HepG2 (cell line): ENCODE measurements around the gene ALOX15. TPM values are rescaled to one million over a fixed set of nuclear protein-coding genes. Genes with fewer than 3 reads are reported as not detected.

Experiments
- ATAC-seq: fragments of 200-7000 bp; cut with Tn5 transposase; 3 replicates; pipeline ENCODE4 v1.9.1; 2020; ENCODE audit warnings: mild to moderate bottlenecking, moderate library complexity
- BruUV-seq: library from RNA; stranded (reverse); fragments of 400-500 nt; replicated peaks from 2 replicates; lab custom pipeline; 2021; lab: Mats Ljungman, UMichigan
- CTCF ChIA-PET: fragments of 300-600 bp; formaldehyde crosslinking; extraction: SDS; loops from one replicate; lab custom pipeline; 2021; ENCODE audit warnings: low total read pairs, inconsistent platforms, low intra/inter-chr PET ratio; lab: Yijun Ruan, JAX
- POLR2A ChIA-PET: fragments of 350-600 bp; sonication (Branson Sonifier 250); formaldehyde crosslinking; loops from one replicate; lab custom pipeline; 2020; ENCODE audit warnings: antibody characterized with exemption, inconsistent platforms; lab: Yijun Ruan, JAX
- DNase-seq: peaks from one replicate; pipeline ENCODE4 v3.0.0-alpha.2; 2015; ENCODE audit warnings: low spot score
- FAIRE-seq: peaks from 3 replicates; lab custom pipeline; 2011; peaks lifted over from hg19 to GRCh38; lab: Jason Lieb, UNC
- H2AFZ ChIP-seq: one replicate; pipeline ENCODE4 v1.6.1; 2011; ENCODE audit warnings: low read length, inconsistent platforms
- H3K27ac ChIP-seq: fragments of 300-600 bp; 3 replicates; pipeline ENCODE4 v1.8.0; 2011; ENCODE audit warnings: mixed run types, mild to moderate bottlenecking, mixed read lengths, low read length, inconsistent platforms; ENCODE audit not compliant: insufficient read depth; ENCODE audit errors: extremely low read length
- H3K27me3 ChIP-seq, 2 experiments: fragments of 200-600 bp in 1 of 2; 2 replicates in 1 of 2; 3 replicates in 1 of 2; pipeline versions ENCODE4 v1.6.0 to v1.8.0; 2011; ENCODE audit warnings: low read length in 2 of 2, mild to moderate bottlenecking in 2 of 2, moderate library complexity in 2 of 2, inconsistent platforms in 1 of 2; ENCODE audit not compliant: insufficient read depth in 2 of 2, control insufficient read depth in 1 of 2
- H3K36me3 ChIP-seq, 2 experiments: fragments of 200-600 bp in 1 of 2; replicated peaks in 1 of 2; 2 replicates in 1 of 2; 3 replicates in 1 of 2; pipeline versions ENCODE4 v1.5.1 to v1.8.0; 2011; ENCODE audit warnings: low read length in 2 of 2, inconsistent platforms in 1 of 2; ENCODE audit not compliant: insufficient read depth in 2 of 2, control insufficient read depth in 1 of 2
- H3K4me1 ChIP-seq: 2 replicates; pipeline ENCODE4 v1.5.1; 2012; ENCODE audit warnings: low read length, inconsistent platforms; ENCODE audit not compliant: insufficient read depth
- H3K4me2 ChIP-seq: 2 replicates; pipeline ENCODE4 v1.6.0; 2011; ENCODE audit warnings: low read depth, low read length, inconsistent platforms
- H3K4me3 ChIP-seq, 3 experiments: fragments of 200-600 bp in 1 of 3; sonication (generic), shearing (Covaris generic) in 1 of 3; replicated peaks in 1 of 3; 2 replicates each; pipeline ENCODE4 v1.5.1; 2011 to 2016; ENCODE audit warnings: low read length in 3 of 3, inconsistent platforms in 2 of 3, low read depth in 2 of 3, mild to moderate bottlenecking in 2 of 3, control low read depth in 1 of 3, mixed read lengths in 1 of 3; ENCODE audit not compliant: insufficient read depth in 1 of 3
- H3K79me2 ChIP-seq: one replicate; pipeline ENCODE4 v1.6.1; 2011; ENCODE audit warnings: low read length, inconsistent platforms; ENCODE audit not compliant: insufficient read depth
- H3K9ac ChIP-seq: 2 replicates; pipeline ENCODE4 v1.6.0; 2011; ENCODE audit warnings: mild to moderate bottlenecking, low read depth, low read length, inconsistent platforms; ENCODE audit not compliant: insufficient read depth
- H3K9me3 ChIP-seq: 2 replicates; pipeline ENCODE4 v1.5.1; 2012; ENCODE audit warnings: mild to moderate bottlenecking, low read length
- H4K20me1 ChIP-seq: 2 replicates; pipeline ENCODE4 v1.6.0; 2011; ENCODE audit warnings: inconsistent platforms, mild to moderate bottlenecking, low read length, moderate library complexity; ENCODE audit not compliant: insufficient read depth
- HDAC2 ChIP-seq: sonication (generic); formaldehyde crosslinking; IDR thresholded peaks from 2 replicates; pipeline ENCODE4 v1.4.0; 2020; ENCODE audit warnings: missing genetic modification reagents
- NBN ChIP-seq: fragments of 450-650 bp; conservative IDR thresholded peaks from 2 replicates; pipeline ENCODE4 v1.6.1; 2017
- PCBP1 ChIP-seq: fragments of 200-400 bp; formaldehyde crosslinking; IDR thresholded peaks from 2 replicates; pipeline ENCODE4 v1.6.1; 2017; ENCODE audit warnings: mild to moderate bottlenecking, low read depth, low read length, borderline replicate concordance
- SALL2 ChIP-seq: sonication (generic); formaldehyde crosslinking; IDR thresholded peaks from 2 replicates; pipeline ENCODE4 v1.8.1; 2023; ENCODE audit warnings: mild to moderate bottlenecking, missing genetic modification reagents, inconsistent platforms
- ZBTB8A ChIP-seq: sonication (generic); formaldehyde crosslinking; IDR thresholded peaks from 2 replicates; pipeline ENCODE4 v1.4.0; 2020; ENCODE audit warnings: mild to moderate bottlenecking, low read depth, missing genetic modification reagents, borderline replicate concordance
- ZFP62 ChIP-seq: sonication (generic); formaldehyde crosslinking; IDR thresholded peaks from 2 replicates; pipeline ENCODE4 v1.4.0; 2020; ENCODE audit warnings: missing genetic modification reagents
- ZNF713 ChIP-seq: sonication (generic); formaldehyde crosslinking; IDR thresholded peaks from 2 replicates; pipeline ENCODE4 v1.4.0; 2020; ENCODE audit warnings: mild to moderate bottlenecking, missing genetic modification reagents
- WGBS: methylation state at CpG from one replicate; pipeline ENCODE4 v1.1.6; 2017; ENCODE audit warnings: low lambda C conversion rate; 5-methylcytosine and 5-hydroxymethylcytosine counted together
- in situ Hi-C: cut with HindIII; loops from 2 replicates; pipeline ENCODE4 v1.10.0; 2017; ENCODE audit warnings: low pct_unique_long_range_greater_than_20kb; ENCODE audit not compliant: extremely low pct_ligation_motif_present
- intact Hi-C: fragments of 100-400 bp; cut with micrococcal nuclease; formaldehyde crosslinking; loops from one replicate; pipeline ENCODE4 v1.10.0; 2022; ENCODE audit not compliant: unreplicated experiment
- polyA plus RNA-seq, 8 experiments: library from polyadenylated mRNA; depleted of rRNA in 3 of 8; stranded (reverse) in 7 of 8; unstranded in 1 of 8; fragments of >200 nt; fragmentation: Illumina TruSeq in 4 of 8; extraction: Trizol in 4 of 8; gene quantifications; 2 replicates each; pipeline versions ENCODE4 v1.2.1 to v1.2.3, GENCODE V29; 2011 to 2016; ENCODE audit warnings: low read depth in 4 of 8, missing spikeins in 1 of 8, mixed read lengths in 1 of 8; ENCODE audit not compliant: insufficient read depth in 1 of 8
- small RNA-seq, 3 experiments: library from RNA; depleted of rRNA; stranded (forward); fragments of <200 nt; gene quantifications; one replicate each; pipeline ENCODE3, GENCODE V24; 2012; ENCODE audit warnings: low read depth in 2 of 3, low replicate concordance in 1 of 3; ENCODE audit not compliant: insufficient read length in 3 of 3, insufficient read depth in 2 of 3
- total RNA-seq, 5 experiments: library from RNA; depleted of rRNA; stranded (reverse); fragments of >200 nt; fragmentation: Illumina TruSeq; extraction: Trizol; gene quantifications; 2 replicates each; pipeline ENCODE4 v1.2.3, GENCODE V29; 2016; ENCODE audit warnings: low read depth in 1 of 5
- TF ChIP-seq, protein P1 (sequence below): sonication (generic); formaldehyde crosslinking; IDR thresholded peaks from 2 replicates; pipeline ENCODE4 v1.4.0; 2020; ENCODE audit warnings: missing genetic modification reagents
- TF ChIP-seq, protein P2 (sequence below): sonication (generic); formaldehyde crosslinking; IDR thresholded peaks from 2 replicates; pipeline ENCODE4 v1.4.0; 2020; ENCODE audit warnings: missing genetic modification reagents, borderline replicate concordance

The ALOX15 gene
- total and polyA plus RNA-seq, 2 of the 13 experiments (the other 11 are each of a cell fraction or from before 2014, with no cell fraction given) = 0.04 TPM; not detected in 1

- TF ChIP-seq ZNF713 (CRISPR knock-in tag) = no peak
- TF ChIP-seq HDAC2 (CRISPR knock-in tag) = no peak
- TF ChIP-seq SALL2 (CRISPR knock-in tag) = no peak
- no peak for TF ChIP-seq ZBTB8A
- no peak for TF ChIP-seq ZFP62 (CRISPR knock-in tag)
- TF ChIP-seq, protein P1, sequence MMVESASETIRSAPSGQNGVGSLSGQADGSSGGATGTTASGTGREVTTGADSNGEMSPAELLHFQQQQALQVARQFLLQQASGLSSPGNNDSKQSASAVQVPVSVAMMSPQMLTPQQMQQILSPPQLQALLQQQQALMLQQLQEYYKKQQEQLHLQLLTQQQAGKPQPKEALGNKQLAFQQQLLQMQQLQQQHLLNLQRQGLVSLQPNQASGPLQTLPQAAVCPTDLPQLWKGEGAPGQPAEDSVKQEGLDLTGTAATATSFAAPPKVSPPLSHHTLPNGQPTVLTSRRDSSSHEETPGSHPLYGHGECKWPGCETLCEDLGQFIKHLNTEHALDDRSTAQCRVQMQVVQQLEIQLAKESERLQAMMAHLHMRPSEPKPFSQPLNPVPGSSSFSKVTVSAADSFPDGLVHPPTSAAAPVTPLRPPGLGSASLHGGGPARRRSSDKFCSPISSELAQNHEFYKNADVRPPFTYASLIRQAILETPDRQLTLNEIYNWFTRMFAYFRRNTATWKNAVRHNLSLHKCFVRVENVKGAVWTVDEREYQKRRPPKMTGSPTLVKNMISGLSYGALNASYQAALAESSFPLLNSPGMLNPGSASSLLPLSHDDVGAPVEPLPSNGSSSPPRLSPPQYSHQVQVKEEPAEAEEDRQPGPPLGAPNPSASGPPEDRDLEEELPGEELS (CRISPR knock-in tag) = no peak
Measured at GRCh38 chr17:4582691-4583090, 58.8 kb downstream of the ALOX15 start (continued).

- H3K9ac ChIP-seq = no peak overlapping the region
- peak; percentile 62; the same call in 1 of the 2 replicates for TF ChIP-seq PCBP1
- TF ChIP-seq NBN = no peak
- TF ChIP-seq, protein P2, sequence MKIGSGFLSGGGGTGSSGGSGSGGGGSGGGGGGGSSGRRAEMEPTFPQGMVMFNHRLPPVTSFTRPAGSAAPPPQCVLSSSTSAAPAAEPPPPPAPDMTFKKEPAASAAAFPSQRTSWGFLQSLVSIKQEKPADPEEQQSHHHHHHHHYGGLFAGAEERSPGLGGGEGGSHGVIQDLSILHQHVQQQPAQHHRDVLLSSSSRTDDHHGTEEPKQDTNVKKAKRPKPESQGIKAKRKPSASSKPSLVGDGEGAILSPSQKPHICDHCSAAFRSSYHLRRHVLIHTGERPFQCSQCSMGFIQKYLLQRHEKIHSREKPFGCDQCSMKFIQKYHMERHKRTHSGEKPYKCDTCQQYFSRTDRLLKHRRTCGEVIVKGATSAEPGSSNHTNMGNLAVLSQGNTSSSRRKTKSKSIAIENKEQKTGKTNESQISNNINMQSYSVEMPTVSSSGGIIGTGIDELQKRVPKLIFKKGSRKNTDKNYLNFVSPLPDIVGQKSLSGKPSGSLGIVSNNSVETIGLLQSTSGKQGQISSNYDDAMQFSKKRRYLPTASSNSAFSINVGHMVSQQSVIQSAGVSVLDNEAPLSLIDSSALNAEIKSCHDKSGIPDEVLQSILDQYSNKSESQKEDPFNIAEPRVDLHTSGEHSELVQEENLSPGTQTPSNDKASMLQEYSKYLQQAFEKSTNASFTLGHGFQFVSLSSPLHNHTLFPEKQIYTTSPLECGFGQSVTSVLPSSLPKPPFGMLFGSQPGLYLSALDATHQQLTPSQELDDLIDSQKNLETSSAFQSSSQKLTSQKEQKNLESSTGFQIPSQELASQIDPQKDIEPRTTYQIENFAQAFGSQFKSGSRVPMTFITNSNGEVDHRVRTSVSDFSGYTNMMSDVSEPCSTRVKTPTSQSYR (CRISPR knock-in tag) = peak; percentile 51; the same call in 1 of the 2 replicates
- no TSS peak for BruUV-seq
- H3K9me3 ChIP-seq = no peaks in the 10 kb centered on the region
- no peaks in the 10 kb centered on the region for H3K36me3 ChIP-seq
- H3K4me1 ChIP-seq = peaks cover 64% of the 10 kb centered on the region
- no peaks in the 10 kb centered on the region for H3K79me2 ChIP-seq
- WGBS = 46% methylated on average over 2 of the region's 7 CpGs
- intact Hi-C loops = loop anchor here (2.0 kb wide), 1 partner anchor 15 kb away; no protein-coding TSS in a partner anchor
- H3K27me3 ChIP-seq = peaks cover 2 to 47% of the 10 kb centered on the region in 2 experiments; a peak in 4 of 5 replicates
- FAIRE-seq = no peak
- peak overlapping the region; percentile 15; the same call in 1 of the 2 replicates for H3K4me2 ChIP-seq
- DNase-seq = no peak
- ChIA-PET CTCF (no interaction called here), POLR2A (no interaction called here)
- H3K27ac ChIP-seq = no peak overlapping the region
- no peak overlapping the region for H2AFZ ChIP-seq
- no peak overlapping the region for H3K4me3 ChIP-seq
- no peak for ATAC-seq
- no peaks in the 10 kb centered on the region for H4K20me1 ChIP-seq
- in situ Hi-C loops = no loop called here
Measured at GRCh38 chr17:4582101-4582501, 59.4 kb downstream of the ALOX15 start.

Small RNA genes lying within 50 kb of the gene (small RNA-seq; reads per million reads assigned to genes)
- 0 reads per million in 3 experiments for gene RNU6-955P

Other genes starting within 250 kb of the ALOX15 start
- not detected in 2 replicates for gene SPNS3, start 207.7 kb downstream of the ALOX15 start, total RNA-seq (2016; rRNA removed; fragmentation: Illumina TruSeq; extraction: Trizol)
- gene SPNS3, start 207.7 kb downstream of the ALOX15 start, polyA plus RNA-seq (2011; rRNA removed) = 0.20 TPM in 1 of 2 replicates, not detected in the other
- gene SPNS2, start 142.8 kb downstream of the ALOX15 start, total RNA-seq (2016; rRNA removed; fragmentation: Illumina TruSeq; extraction: Trizol) = not detected in 2 replicates
- 0.01 and 0.03 TPM in 2 replicates for gene SPNS2, start 142.8 kb downstream of the ALOX15 start, polyA plus RNA-seq (2011; rRNA removed)
- 40.4 and 54.8 TPM in 2 replicates for gene MYBBP1A, start 86.3 kb downstream of the ALOX15 start, total RNA-seq (2016; rRNA removed; fragmentation: Illumina TruSeq; extraction: Trizol)
- 18.6 and 28.4 TPM in 2 replicates for gene MYBBP1A, start 86.3 kb downstream of the ALOX15 start, polyA plus RNA-seq (2011; rRNA removed)
- gene GGT6, start 81.1 kb downstream of the ALOX15 start, total RNA-seq (2016; rRNA removed; fragmentation: Illumina TruSeq; extraction: Trizol) = 0.70 and 0.80 TPM in 2 replicates
- 0.14 and 0.16 TPM in 2 replicates for gene GGT6, start 81.1 kb downstream of the ALOX15 start, polyA plus RNA-seq (2011; rRNA removed)
- gene SMTNL2, start 57.1 kb downstream of the ALOX15 start, total RNA-seq (2016; rRNA removed; fragmentation: Illumina TruSeq; extraction: Trizol) = 5.1 and 5.8 TPM in 2 replicates
- gene SMTNL2, start 57.1 kb downstream of the ALOX15 start, polyA plus RNA-seq (2011; rRNA removed) = 0.41 and 1.1 TPM in 2 replicates
- gene PELP1, start 62.5 kb upstream of the ALOX15 start, total RNA-seq (2016; rRNA removed; fragmentation: Illumina TruSeq; extraction: Trizol) = 27.8 and 33.2 TPM in 2 replicates
- 14.9 and 22.5 TPM in 2 replicates for gene PELP1, start 62.5 kb upstream of the ALOX15 start, polyA plus RNA-seq (2011; rRNA removed)
- 15.5 and 21.5 TPM in 2 replicates for gene ARRB2, start 69.0 kb upstream of the ALOX15 start, total RNA-seq (2016; rRNA removed; fragmentation: Illumina TruSeq; extraction: Trizol)
- 49.2 and 58.4 TPM in 2 replicates for gene ARRB2, start 69.0 kb upstream of the ALOX15 start, polyA plus RNA-seq (2011; rRNA removed)
- 20.2 and 25.1 TPM in 2 replicates for gene MED11, start 89.8 kb upstream of the ALOX15 start, total RNA-seq (2016; rRNA removed; fragmentation: Illumina TruSeq; extraction: Trizol)
- gene MED11, start 89.8 kb upstream of the ALOX15 start, polyA plus RNA-seq (2011; rRNA removed) = 36.2 and 39.0 TPM in 2 replicates
- gene ZMYND15, start 98.2 kb upstream of the ALOX15 start, total RNA-seq (2016; rRNA removed; fragmentation: Illumina TruSeq; extraction: Trizol) = 0.15 and 0.24 TPM in 2 replicates
- 2.7 and 3.6 TPM in 2 replicates for gene ZMYND15, start 98.2 kb upstream of the ALOX15 start, polyA plus RNA-seq (2011; rRNA removed)
- 5.4 and 9.4 TPM in 2 replicates for gene CXCL16, start 98.2 kb upstream of the ALOX15 start, total RNA-seq (2016; rRNA removed; fragmentation: Illumina TruSeq; extraction: Trizol)
- gene CXCL16, start 98.2 kb upstream of the ALOX15 start, polyA plus RNA-seq (2011; rRNA removed) = 101 and 142 TPM in 2 replicates
- 15.6 and 30.1 TPM in 2 replicates for gene TM4SF5, start 130.2 kb upstream of the ALOX15 start, total RNA-seq (2016; rRNA removed; fragmentation: Illumina TruSeq; extraction: Trizol)
- gene TM4SF5, start 130.2 kb upstream of the ALOX15 start, polyA plus RNA-seq (2011; rRNA removed) = 126 and 152 TPM in 2 replicates
- gene VMO1, start 144.7 kb upstream of the ALOX15 start, total RNA-seq (2016; rRNA removed; fragmentation: Illumina TruSeq; extraction: Trizol) = not detected in 2 replicates
- 0.13 TPM in 1 of 2 replicates, not detected in the other for gene VMO1, start 144.7 kb upstream of the ALOX15 start, polyA plus RNA-seq (2011; rRNA removed)
- 6.0 and 12.9 TPM in 2 replicates for gene GLTPD2, start 147.3 kb upstream of the ALOX15 start, total RNA-seq (2016; rRNA removed; fragmentation: Illumina TruSeq; extraction: Trizol)
- gene GLTPD2, start 147.3 kb upstream of the ALOX15 start, polyA plus RNA-seq (2011; rRNA removed) = 7.5 and 14.9 TPM in 2 replicates
- 264 and 335 TPM in 2 replicates for gene PSMB6, start 154.5 kb upstream of the ALOX15 start, total RNA-seq (2016; rRNA removed; fragmentation: Illumina TruSeq; extraction: Trizol)
- gene PSMB6, start 154.5 kb upstream of the ALOX15 start, polyA plus RNA-seq (2011; rRNA removed) = 277 and 298 TPM in 2 replicates
- gene PLD2, start 165.5 kb upstream of the ALOX15 start, total RNA-seq (2016; rRNA removed; fragmentation: Illumina TruSeq; extraction: Trizol) = 7.8 and 13.4 TPM in 2 replicates
- 29.7 and 45.8 TPM in 2 replicates for gene PLD2, start 165.5 kb upstream of the ALOX15 start, polyA plus RNA-seq (2011; rRNA removed)
- 15.2 and 17.2 TPM in 2 replicates for gene MINK1, start 191.7 kb upstream of the ALOX15 start, total RNA-seq (2016; rRNA removed; fragmentation: Illumina TruSeq; extraction: Trizol)
- gene MINK1, start 191.7 kb upstream of the ALOX15 start, polyA plus RNA-seq (2011; rRNA removed) = 63.9 and 75.5 TPM in 2 replicates